Measurements from ENCODE around the gene CMAS. TPM values are rescaled to one million over a fixed set of nuclear protein-coding genes. Genes with fewer than 3 reads are reported as not detected.

CMAS gene
- total and polyA plus RNA-seq, 3 donors from 2014 or later, result 119 to 131 (median 130) TPM

GRCh38 chr12:22105542-22105941, 59.5 kb downstream of the CMAS start:
- no peaks in the 10 kb centered on the region for H3K9me3 ChIP-seq
- DNase-seq, result no peak
- no peaks in the 10 kb centered on the region for H3K4me1 ChIP-seq
- H3K27ac ChIP-seq, result no peak overlapping the region
- H3K4me3 ChIP-seq, result no peak overlapping the region
- no peak for TF ChIP-seq POLR2A (IDR thresholded peaks at IDR 0.05)
- no peak for TF ChIP-seq CTCF (IDR thresholded peaks at IDR 0.05)
- H3K36me3 ChIP-seq (ENCODE audit: low read depth, missing control alignments), result no peaks in the 10 kb centered on the region
- H3K27me3 ChIP-seq, result no peaks in the 10 kb centered on the region
- intact Hi-C loops (cut with DNase I; ENCODE audit: low total_unique reads), result no loop called here

- Histone ChIP-seq H3K4me1 (no peaks in the 10 kb centered on the region), H3K27me3 (no peaks in the 10 kb centered on the region), H3K4me3 (no peak overlapping the region), H3K36me3 (ENCODE audit: low read depth, missing control alignments) (no peaks in the 10 kb centered on the region), H3K27ac (no peak overlapping the region), H3K9me3 (no peaks in the 10 kb centered on the region)
- WGBS, 2 donors, result 59 to 61% methylated on average over 3 of the region's 3 CpGs
- no peak for DNase-seq
- intact Hi-C loops (cut with DNase I; ENCODE audit: low total_unique reads), result no loop called here
- TF ChIP-seq CTCF (IDR thresholded peaks at IDR 0.05) (no peak), POLR2A (IDR thresholded peaks at IDR 0.05) (no peak)
Observed at GRCh38 chr12:22110176-22110575, 64.2 kb downstream of the CMAS start.

Other genes with a start within 250 kb of the CMAS start
- 1 to 10 TPM; 2.3 to 2.7 TPM for gene ABCC9, start 104.8 kb upstream of the CMAS start, total RNA-seq
- 2.1 TPM for gene ABCC9, start 104.8 kb upstream of the CMAS start, polyA plus RNA-seq (ENCODE audit: insufficient read depth, low read depth, low replicate concordance)